Trophoblast cell (in vitro differentiated cells and primary cell): ENCODE data around the gene HPCAL4.

Source experiments
- DNase-seq, 2 donors: peaks; one replicate each; pipeline ENCODE4 v3.0.0-alpha.2; 2016
- H2AFZ ChIP-seq: 2 replicates; pipeline ENCODE4 v1.6.1; 2013; ENCODE audit warnings: low read length, moderate library complexity, mild to moderate bottlenecking; ENCODE audit not compliant: insufficient read depth, poor library complexity
- H2AK5ac ChIP-seq: 2 replicates; pipeline ENCODE4 v1.6.1; 2013; ENCODE audit warnings: mild to moderate bottlenecking, low read length
- H2BK120ac ChIP-seq: 2 replicates; pipeline ENCODE4 v1.6.1; 2013; ENCODE audit warnings: low read length, mild to moderate bottlenecking, moderate library complexity; ENCODE audit not compliant: insufficient read depth, poor library complexity
- H2BK12ac ChIP-seq: 2 replicates; pipeline ENCODE4 v1.6.1; 2013; ENCODE audit warnings: mild to moderate bottlenecking, low read length, moderate library complexity
- H2BK5ac ChIP-seq: 2 replicates; pipeline ENCODE4 v1.6.1; 2013; ENCODE audit warnings: low read length, low read depth, moderate library complexity, mild to moderate bottlenecking; ENCODE audit not compliant: poor library complexity
- H3K14ac ChIP-seq: 2 replicates; pipeline ENCODE4 v1.6.1; 2013; ENCODE audit warnings: mild to moderate bottlenecking, low read length
- H3K18ac ChIP-seq: 2 replicates; pipeline ENCODE4 v1.6.1; 2013; ENCODE audit warnings: mild to moderate bottlenecking, low read length
- H3K23ac ChIP-seq: 2 replicates; pipeline ENCODE4 v1.6.1; 2013; ENCODE audit warnings: low read length
- H3K27ac ChIP-seq: 2 replicates; pipeline ENCODE4 v1.5.1; 2013; ENCODE audit warnings: low read depth, mild to moderate bottlenecking, inconsistent platforms, low read length, moderate library complexity
- H3K27me3 ChIP-seq: 2 replicates; pipeline ENCODE4 v1.6.1; 2013; ENCODE audit warnings: inconsistent platforms, mild to moderate bottlenecking, low read length, moderate library complexity; ENCODE audit not compliant: insufficient read depth
- H3K36me3 ChIP-seq, 2 experiments: 1 replicate in 1 of 2; 2 replicates in 1 of 2; pipeline ENCODE4 v1.6.1; 2013; ENCODE audit warnings: low read length in 2 of 2, mild to moderate bottlenecking in 2 of 2, moderate library complexity in 1 of 2; ENCODE audit not compliant: insufficient read depth in 2 of 2, control insufficient read depth in 1 of 2
- H3K4ac ChIP-seq: 2 replicates; pipeline ENCODE4 v1.6.1; 2013; ENCODE audit warnings: low read depth, mild to moderate bottlenecking, low read length, moderate library complexity
- H3K4me1 ChIP-seq, 2 experiments: 1 replicate in 1 of 2; 2 replicates in 1 of 2; pipeline ENCODE4 v1.6.1; 2013; ENCODE audit warnings: low read length in 2 of 2, mild to moderate bottlenecking in 2 of 2, moderate library complexity in 1 of 2; ENCODE audit not compliant: insufficient read depth in 2 of 2, control insufficient read depth in 1 of 2
- H3K4me2 ChIP-seq: 2 replicates; pipeline ENCODE4 v1.6.1; 2013; ENCODE audit warnings: inconsistent platforms, mild to moderate bottlenecking, low read length, moderate library complexity
- H3K4me3 ChIP-seq: 2 replicates; pipeline ENCODE4 v1.5.1; 2013; ENCODE audit warnings: mild to moderate bottlenecking, low read depth, low read length, inconsistent platforms
- H3K79me1 ChIP-seq: one replicate; pipeline ENCODE4 v1.6.1; 2013; ENCODE audit warnings: low read length
- H3K79me2 ChIP-seq: 2 replicates; pipeline ENCODE4 v1.6.1; 2013; ENCODE audit warnings: low read length, mild to moderate bottlenecking; ENCODE audit not compliant: control insufficient read depth, insufficient read depth, poor library complexity
- H3K9ac ChIP-seq: 2 replicates; pipeline ENCODE4 v1.6.1; 2013; ENCODE audit warnings: mild to moderate bottlenecking, low read length
- H3K9me3 ChIP-seq: 2 replicates; pipeline ENCODE4 v1.6.1; 2013; ENCODE audit warnings: low read depth, mild to moderate bottlenecking, control low read depth, inconsistent platforms, low read length; ENCODE audit not compliant: insufficient read depth
- H4K12ac ChIP-seq: 2 replicates; pipeline ENCODE4 v1.6.1; 2013; ENCODE audit warnings: low read depth, mild to moderate bottlenecking, low read length, moderate library complexity
- H4K8ac ChIP-seq: 2 replicates; pipeline ENCODE4 v1.6.1; 2013; ENCODE audit warnings: low read depth, mild to moderate bottlenecking, low read length, moderate library complexity
- H4K91ac ChIP-seq: one replicate; pipeline ENCODE4 v1.6.1; 2013; ENCODE audit warnings: low read depth, mild to moderate bottlenecking, low read length, moderate library complexity
- WGBS: extraction: QIAGEN DNeasy Blood & Tissue Kit; methylation state at CpG from one replicate; pipeline ENCODE4 v1.1.7; 2013; ENCODE audit warnings: missing lambda C conversion rate; ENCODE audit not compliant: insufficient read length, insufficient coverage; ENCODE audit errors: extremely low coverage; 5-methylcytosine and 5-hydroxymethylcytosine counted together

The HPCAL4 gene

DNA sequence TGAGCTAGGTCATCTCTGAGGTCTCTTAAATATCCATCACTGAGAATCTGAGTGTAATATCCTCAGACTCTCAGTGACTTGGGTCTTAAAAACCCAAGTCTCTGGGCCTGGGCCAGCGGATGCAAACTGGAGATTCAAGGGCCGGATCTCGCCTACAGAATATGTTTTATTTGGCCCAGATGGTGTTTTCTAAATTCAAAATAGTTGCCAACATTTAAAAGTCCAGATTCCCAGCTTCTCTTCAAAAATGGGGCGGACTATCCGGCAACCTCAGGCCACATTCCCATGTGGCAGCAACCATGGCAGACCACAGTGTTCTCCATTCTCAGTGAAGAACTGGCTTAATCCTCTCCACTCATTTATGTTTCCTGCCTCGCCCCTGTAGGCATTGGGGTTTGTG, 39.1 kb downstream of the HPCAL4 start:
- no peak for DNase-seq
- Histone ChIP-seq H3K27ac (no peak overlapping the region), H4K12ac (no peak overlapping the region), H3K36me3 (no peaks in the 10 kb centered on the region), H2BK120ac (no peak overlapping the region), H2AK5ac (no peak overlapping the region), H4K8ac (no peak overlapping the region), H3K79me1 (no peaks in the 10 kb centered on the region), H3K4me1 (no peaks in the 10 kb centered on the region), H3K79me2 (no peaks in the 10 kb centered on the region), H3K18ac (no peak overlapping the region), H3K9me3 (no peaks in the 10 kb centered on the region), H3K9ac (no peak overlapping the region), H3K4me2 (no peak overlapping the region), H2AFZ (no peak overlapping the region), H3K14ac (no peak overlapping the region), H3K23ac (no peak overlapping the region), H3K4ac (no peak overlapping the region), H2BK5ac (no peak overlapping the region), H4K91ac (no peak overlapping the region), H2BK12ac (no peak overlapping the region), H3K27me3 (no peaks in the 10 kb centered on the region), H3K4me3 (no peak overlapping the region)
- WGBS = no CpG with 5 or more reads among the region's 6 CpGs

DNA sequence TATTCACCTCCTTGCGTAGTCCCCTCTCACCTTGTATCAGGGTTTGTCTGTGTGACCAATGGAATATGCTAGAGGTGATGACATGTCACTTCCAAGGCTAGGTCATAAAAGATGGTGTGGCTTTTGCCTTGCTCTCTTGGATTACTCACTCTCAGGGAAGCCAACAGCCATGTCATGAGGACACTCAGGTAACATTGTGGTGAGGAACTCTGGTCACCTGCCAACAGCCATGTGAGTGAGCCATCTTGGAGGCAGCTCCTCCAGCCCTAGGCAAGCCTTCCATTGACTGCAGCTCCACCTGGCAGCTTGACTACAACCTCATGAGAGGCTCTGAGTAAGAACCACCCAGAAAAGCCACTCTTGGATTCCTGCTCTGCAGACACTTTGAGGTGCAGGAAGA, 40.8 kb downstream of the HPCAL4 start:
- no peak overlapping the region for H4K12ac ChIP-seq
- no peak overlapping the region for H4K8ac ChIP-seq
- no peak overlapping the region for H3K9ac ChIP-seq
- WGBS = no CpG with 5 or more reads among the region's 1 CpG
- no peaks in the 10 kb centered on the region for H3K9me3 ChIP-seq
- H3K4ac ChIP-seq = no peak overlapping the region
- H3K27me3 ChIP-seq = no peaks in the 10 kb centered on the region
- H2BK5ac ChIP-seq = no peak overlapping the region
- H3K27ac ChIP-seq = no peak overlapping the region
- no peak overlapping the region for H3K4me2 ChIP-seq
- no peak overlapping the region for H2AFZ ChIP-seq
- H3K36me3 ChIP-seq = no peaks in the 10 kb centered on the region
- no peak overlapping the region for H3K4me3 ChIP-seq
- no peak overlapping the region for H2AK5ac ChIP-seq
- H4K91ac ChIP-seq = no peak overlapping the region
- H3K4me1 ChIP-seq = peaks cover 6 to 8% of the 10 kb centered on the region in 2 experiments
- no peaks in the 10 kb centered on the region for H3K79me2 ChIP-seq
- H3K14ac ChIP-seq = no peak overlapping the region
- H3K79me1 ChIP-seq = no peaks in the 10 kb centered on the region
- no peak for DNase-seq
- no peak overlapping the region for H2BK120ac ChIP-seq
- H3K18ac ChIP-seq = no peak overlapping the region
- H2BK12ac ChIP-seq = no peak overlapping the region
- H3K23ac ChIP-seq = no peak overlapping the region

- no peaks in the 10 kb centered on the region for H3K27me3 ChIP-seq
- H3K4ac ChIP-seq = no peak overlapping the region
- no peak overlapping the region for H3K4me3 ChIP-seq
- H3K9me3 ChIP-seq = no peaks in the 10 kb centered on the region
- H2AK5ac ChIP-seq = no peak overlapping the region
- no peak overlapping the region for H3K4me2 ChIP-seq
- H3K36me3 ChIP-seq = no peaks in the 10 kb centered on the region
- no peaks in the 10 kb centered on the region for H3K79me2 ChIP-seq
- no peak overlapping the region for H3K27ac ChIP-seq
- H3K79me1 ChIP-seq = no peaks in the 10 kb centered on the region
- no peak for DNase-seq
- no peak overlapping the region for H4K91ac ChIP-seq
- no peak overlapping the region for H3K9ac ChIP-seq
- peaks cover 6 to 8% of the 10 kb centered on the region in 2 experiments for H3K4me1 ChIP-seq
- no CpG with 5 or more reads among the region's 2 CpGs for WGBS
- no peak overlapping the region for H2BK5ac ChIP-seq
- H3K18ac ChIP-seq = no peak overlapping the region
- H2BK12ac ChIP-seq = no peak overlapping the region
- no peak overlapping the region for H2BK120ac ChIP-seq
- no peak overlapping the region for H4K8ac ChIP-seq
- no peak overlapping the region for H3K23ac ChIP-seq
- H4K12ac ChIP-seq = no peak overlapping the region
- H3K14ac ChIP-seq = no peak overlapping the region
- no peak overlapping the region for H2AFZ ChIP-seq
These were observed 41.5 kb downstream of the HPCAL4 start for GRCh38 chr1:39649636-39650185.

DNA sequence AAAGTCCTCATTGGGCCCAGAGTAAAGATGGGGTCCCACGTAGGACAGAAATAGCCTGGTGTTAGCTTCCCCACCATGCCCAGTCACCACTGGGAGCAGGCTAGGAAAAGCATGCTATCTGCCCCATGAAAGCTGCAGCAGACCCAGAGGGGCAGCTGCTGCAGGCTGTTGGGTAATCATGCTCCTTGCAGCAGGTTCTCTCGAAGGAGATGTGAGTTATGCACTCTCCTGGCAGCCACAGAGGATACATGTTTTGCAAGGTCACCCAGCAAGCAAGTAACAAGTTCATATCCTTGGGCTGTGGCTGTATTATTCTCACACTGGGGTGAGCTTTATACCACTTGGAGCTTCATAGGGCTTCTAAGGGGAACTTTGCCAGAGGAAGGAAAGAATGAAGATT, 42.7 kb downstream of the HPCAL4 start:
- H3K9me3 ChIP-seq = no peaks in the 10 kb centered on the region
- H4K12ac ChIP-seq = no peak overlapping the region
- H3K27ac ChIP-seq = no peak overlapping the region
- no peak overlapping the region for H3K4me2 ChIP-seq
- no peak overlapping the region for H2AFZ ChIP-seq
- no peak overlapping the region for H2BK12ac ChIP-seq
- no peak overlapping the region for H3K23ac ChIP-seq
- no peak overlapping the region for H2BK5ac ChIP-seq
- no peak overlapping the region for H4K8ac ChIP-seq
- H3K4ac ChIP-seq = no peak overlapping the region
- no CpG with 5 or more reads among the region's 2 CpGs for WGBS
- no peaks in the 10 kb centered on the region for H3K79me2 ChIP-seq
- no peak overlapping the region for H3K4me3 ChIP-seq
- DNase-seq = no peak
- no peaks in the 10 kb centered on the region for H3K27me3 ChIP-seq
- no peak overlapping the region for H2BK120ac ChIP-seq
- H3K79me1 ChIP-seq = no peaks in the 10 kb centered on the region
- no peak overlapping the region for H4K91ac ChIP-seq
- no peaks in the 10 kb centered on the region for H3K36me3 ChIP-seq
- H3K18ac ChIP-seq = no peak overlapping the region
- H3K9ac ChIP-seq = no peak overlapping the region
- no peak overlapping the region for H2AK5ac ChIP-seq
- H3K4me1 ChIP-seq = peaks cover 6 to 8% of the 10 kb centered on the region in 2 experiments
- H3K14ac ChIP-seq = no peak overlapping the region
